Lower leg skin (tissue), 3 donors: ENCODE results near the gene MAP4K2.

Source experiments
- POLR2A ChIP-seq, 2 donors: fragments of 450-650 bp; IDR thresholded peaks; one replicate each; pipeline ENCODE4 v1.6.1; 2016 to 2017; ENCODE audit warnings: antibody characterized with exemption in 2 of 2, mild to moderate bottlenecking in 1 of 2, moderate library complexity in 1 of 2
- TF ChIP-seq, protein P1 (sequence below), 3 donors: fragments of 450-650 bp; IDR thresholded peaks; one replicate each; pipeline ENCODE4 v1.5.1; 2016; ENCODE audit warnings: antibody characterized with exemption in 3 of 3, mild to moderate bottlenecking in 3 of 3, moderate library complexity in 2 of 3

DNA sequence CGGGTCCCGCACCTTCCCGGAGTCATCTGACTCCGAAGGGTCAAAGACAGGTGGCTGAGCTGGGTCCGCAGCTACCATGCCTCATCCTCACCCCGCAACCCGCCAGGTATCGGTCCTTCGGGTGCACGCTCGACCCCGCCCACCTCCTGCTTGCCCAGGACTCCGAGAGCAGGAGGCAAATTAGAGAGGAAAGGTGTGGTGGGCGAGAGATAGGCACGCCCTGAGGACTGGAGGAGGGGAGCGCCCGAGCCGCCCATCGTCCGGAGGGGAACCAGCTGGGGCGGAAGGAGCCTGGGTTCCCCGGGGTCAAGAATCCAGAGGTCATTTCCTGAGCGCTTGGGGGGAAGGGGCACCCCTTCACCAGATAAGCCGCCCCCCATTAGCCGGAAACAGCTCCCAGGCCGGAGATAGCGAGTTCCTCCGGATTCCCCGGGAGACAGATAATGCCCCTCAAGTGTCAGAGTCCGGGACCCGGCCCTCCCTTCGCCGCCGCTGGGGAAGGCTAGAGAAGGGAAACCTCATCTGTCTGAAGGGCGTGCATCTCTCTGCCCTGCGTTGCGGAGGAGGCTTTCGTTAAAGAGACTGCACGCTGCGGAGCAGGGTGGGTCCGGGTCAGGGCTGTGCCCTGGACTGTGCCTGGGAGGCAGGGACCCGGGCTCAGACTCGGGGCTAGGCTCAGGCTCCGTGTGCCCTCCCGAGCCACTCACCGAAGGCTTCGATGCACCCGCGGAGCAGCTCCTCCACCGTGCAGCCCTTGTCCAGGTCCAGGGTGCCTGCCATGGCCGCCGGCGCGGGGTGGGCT lies 60.7 kb downstream of the MAP4K2 start:
- TF ChIP-seq POLR2A (IDR thresholded peaks at IDR 0.05), result no peak
- TF ChIP-seq, protein P1, sequence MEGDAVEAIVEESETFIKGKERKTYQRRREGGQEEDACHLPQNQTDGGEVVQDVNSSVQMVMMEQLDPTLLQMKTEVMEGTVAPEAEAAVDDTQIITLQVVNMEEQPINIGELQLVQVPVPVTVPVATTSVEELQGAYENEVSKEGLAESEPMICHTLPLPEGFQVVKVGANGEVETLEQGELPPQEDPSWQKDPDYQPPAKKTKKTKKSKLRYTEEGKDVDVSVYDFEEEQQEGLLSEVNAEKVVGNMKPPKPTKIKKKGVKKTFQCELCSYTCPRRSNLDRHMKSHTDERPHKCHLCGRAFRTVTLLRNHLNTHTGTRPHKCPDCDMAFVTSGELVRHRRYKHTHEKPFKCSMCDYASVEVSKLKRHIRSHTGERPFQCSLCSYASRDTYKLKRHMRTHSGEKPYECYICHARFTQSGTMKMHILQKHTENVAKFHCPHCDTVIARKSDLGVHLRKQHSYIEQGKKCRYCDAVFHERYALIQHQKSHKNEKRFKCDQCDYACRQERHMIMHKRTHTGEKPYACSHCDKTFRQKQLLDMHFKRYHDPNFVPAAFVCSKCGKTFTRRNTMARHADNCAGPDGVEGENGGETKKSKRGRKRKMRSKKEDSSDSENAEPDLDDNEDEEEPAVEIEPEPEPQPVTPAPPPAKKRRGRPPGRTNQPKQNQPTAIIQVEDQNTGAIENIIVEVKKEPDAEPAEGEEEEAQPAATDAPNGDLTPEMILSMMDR (IDR thresholded peaks at IDR 0.05), result no peak
